Psoas muscle (tissue), 8 donors: ENCODE results near the gene AK9. TPM values are rescaled to one million over a fixed set of nuclear protein-coding genes. Genes with fewer than 3 reads are reported as not detected.

ENCODE experiments used
- ATAC-seq, 4 donors: fragments of 200-7000 bp; cut with Tn5 transposase; one replicate each; pipeline ENCODE4 v1.9.1; 2020; ENCODE audit warnings: moderate library complexity in 3 of 4, mild to moderate bottlenecking in 2 of 4
- DNase-seq, 2 donors: peaks; one replicate each; pipeline ENCODE4 v3.0.0-alpha.2; 2020
- H3K27ac ChIP-seq: fragments of 200-600 bp; one replicate; pipeline ENCODE4 v1.8.0; 2022
- H3K27me3 ChIP-seq, 3 donors: fragments of 200-600 bp in 1 of 3; one replicate each; pipeline versions ENCODE4 v1.6.1 to v1.8.0; 2013 to 2022; ENCODE audit warnings: low read length in 2 of 3, mild to moderate bottlenecking in 2 of 3, moderate library complexity in 1 of 3; ENCODE audit not compliant: insufficient read depth in 3 of 3
- H3K36me3 ChIP-seq, 2 donors: fragments of 200-600 bp in 1 of 2; one replicate each; pipeline versions ENCODE4 v1.6.1 to v1.8.0; 2013 to 2022; ENCODE audit warnings: low read depth in 1 of 2, mild to moderate bottlenecking in 1 of 2, moderate library complexity in 1 of 2; ENCODE audit not compliant: insufficient read depth in 1 of 2
- H3K4me1 ChIP-seq: fragments of 200-600 bp; one replicate; pipeline ENCODE4 v1.8.0; 2022
- H3K4me3 ChIP-seq: fragments of 200-600 bp; one replicate; pipeline ENCODE4 v1.8.0; 2022; ENCODE audit warnings: mild to moderate bottlenecking
- H3K9me3 ChIP-seq: fragments of 200-600 bp; one replicate; pipeline ENCODE4 v1.8.0; 2022
- WGBS, 3 donors: extraction: QIAGEN DNeasy Blood & Tissue Kit; methylation state at CpG; one replicate each; pipeline versions ENCODE4 v1.1.6 to v1.1.7; 2013; 5-methylcytosine and 5-hydroxymethylcytosine counted together
- intact Hi-C, 2 donors: fragments of 100-400 bp; cut with DNase I; formaldehyde crosslinking; loops; one replicate each; pipeline versions ENCODE4 v1.11.0 to v1.14.2; 2022
- polyA plus RNA-seq, 3 donors: library from polyadenylated mRNA; stranded (reverse); fragments of 200-250 nt; gene quantifications; one replicate each; pipeline ENCODE4 v1.2.3, GENCODE V29; 2013
- total RNA-seq, 4 donors: library from RNA; stranded (reverse); fragmentation: NEBNext Ultra II Directional in 2 of 4; extraction: Animal tissue kit (Norgen Biotek cat#: 25700) in 2 of 4; gene quantifications; one replicate each; pipeline versions ENCODE4 v1.2.1 to v1.2.4, GENCODE V29; 2021 to 2023
- TF ChIP-seq, protein P1 (sequence below): fragments of 200-600 bp; IDR thresholded peaks from one replicate; pipeline ENCODE4 v1.8.0; 2022; ENCODE audit warnings: antibody characterized with exemption
- donor health status: healthy with polysubstance abuse.
- donor health status: DM: no; HTN: no; CAD: no; lungs with moderate emphysema.
- donor health status: Bipolar disorder and iron deficiency.
- donor health status: healthy.
- donor health status: DM: yes; HTN: yes; CAD: no.
- donor health status: DM: no; HTN: no; CAD: no.
- donor health status: DM: no; HTN: no; CAD: no.
- donor health status: DM: yes; HTN: yes; CAD: no.

Gene AK9
- total and polyA plus RNA-seq, 7 donors: 2.0 to 7.4 (median 5.3) TPM

GRCh38 chr6:109720311-109720710 lies 29.3 kb upstream of the AK9 start:
- H3K4me1 ChIP-seq: no peaks in the 10 kb centered on the region
- H3K36me3 ChIP-seq: peaks cover 5 to 33% of the 10 kb centered on the region in 2 donors
- DNase-seq: no peak

DNA sequence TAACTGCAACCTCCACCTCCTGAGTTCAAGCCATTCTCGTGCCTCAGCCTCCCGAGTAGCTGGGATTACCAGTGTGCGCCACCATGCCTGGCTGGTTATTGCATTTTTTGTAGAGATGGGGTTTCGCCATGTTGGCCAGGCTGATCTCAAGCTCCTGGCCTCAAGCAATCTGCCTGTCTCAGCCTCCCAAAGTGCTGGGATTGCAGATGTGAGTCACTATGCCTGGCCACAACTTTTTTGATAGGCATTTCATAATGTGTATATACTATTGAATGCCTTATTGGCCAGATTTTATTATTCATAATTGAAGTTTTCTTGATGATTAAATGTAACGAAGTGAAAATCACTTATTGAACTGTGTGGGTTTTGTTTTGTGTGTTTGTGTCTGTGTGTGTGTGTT lies 28.0 kb upstream of the AK9 start:
- peaks cover 5 to 36% of the 10 kb centered on the region in 2 donors for H3K36me3 ChIP-seq
- H3K9me3 ChIP-seq: no peaks in the 10 kb centered on the region
- H3K27ac ChIP-seq: no peak overlapping the region
- TF ChIP-seq, protein P1, sequence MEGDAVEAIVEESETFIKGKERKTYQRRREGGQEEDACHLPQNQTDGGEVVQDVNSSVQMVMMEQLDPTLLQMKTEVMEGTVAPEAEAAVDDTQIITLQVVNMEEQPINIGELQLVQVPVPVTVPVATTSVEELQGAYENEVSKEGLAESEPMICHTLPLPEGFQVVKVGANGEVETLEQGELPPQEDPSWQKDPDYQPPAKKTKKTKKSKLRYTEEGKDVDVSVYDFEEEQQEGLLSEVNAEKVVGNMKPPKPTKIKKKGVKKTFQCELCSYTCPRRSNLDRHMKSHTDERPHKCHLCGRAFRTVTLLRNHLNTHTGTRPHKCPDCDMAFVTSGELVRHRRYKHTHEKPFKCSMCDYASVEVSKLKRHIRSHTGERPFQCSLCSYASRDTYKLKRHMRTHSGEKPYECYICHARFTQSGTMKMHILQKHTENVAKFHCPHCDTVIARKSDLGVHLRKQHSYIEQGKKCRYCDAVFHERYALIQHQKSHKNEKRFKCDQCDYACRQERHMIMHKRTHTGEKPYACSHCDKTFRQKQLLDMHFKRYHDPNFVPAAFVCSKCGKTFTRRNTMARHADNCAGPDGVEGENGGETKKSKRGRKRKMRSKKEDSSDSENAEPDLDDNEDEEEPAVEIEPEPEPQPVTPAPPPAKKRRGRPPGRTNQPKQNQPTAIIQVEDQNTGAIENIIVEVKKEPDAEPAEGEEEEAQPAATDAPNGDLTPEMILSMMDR: no peak
- intact Hi-C loops: no loop called here
- no peak for DNase-seq
- no peaks in the 10 kb centered on the region for H3K27me3 ChIP-seq
- no peak for ATAC-seq
- WGBS, 3 donors: 96 to 100% (median 98%) methylated on average over 5 of the region's 5 CpGs
- H3K4me3 ChIP-seq: no peak overlapping the region
- H3K4me1 ChIP-seq: no peaks in the 10 kb centered on the region

More at GRCh38 chr6:109720311-109720710, 29.3 kb upstream of the AK9 start:
- no peaks in the 10 kb centered on the region for H3K9me3 ChIP-seq
- TF ChIP-seq, protein P1: no peak
- no peak overlapping the region for H3K27ac ChIP-seq
- 42 to 65% (median 50%) methylated on average over 3 of the region's 3 CpGs for WGBS, 3 donors
- intact Hi-C loops: no loop called here
- H3K4me3 ChIP-seq: no peak overlapping the region
- no peaks in the 10 kb centered on the region for H3K27me3 ChIP-seq
- no peak for ATAC-seq

- ATAC-seq (no peak), DNase-seq (no peak)
- H3K4me3 ChIP-seq: no peak overlapping the region
- no peaks in the 10 kb centered on the region for H3K4me1 ChIP-seq
- TF ChIP-seq, protein P1: no peak
- no peaks in the 10 kb centered on the region for H3K27me3 ChIP-seq
- H3K9me3 ChIP-seq: no peaks in the 10 kb centered on the region
- intact Hi-C loops: no loop called here
- H3K27ac ChIP-seq: no peak overlapping the region
- peaks cover 5 to 32% of the 10 kb centered on the region in 2 donors for H3K36me3 ChIP-seq
- WGBS, 3 donors: 58 to 92% (median 77%) methylated on average over 2 of the region's 2 CpGs
Observed at GRCh38 chr6:109717971-109718370, 27.0 kb upstream of the AK9 start.

DNA sequence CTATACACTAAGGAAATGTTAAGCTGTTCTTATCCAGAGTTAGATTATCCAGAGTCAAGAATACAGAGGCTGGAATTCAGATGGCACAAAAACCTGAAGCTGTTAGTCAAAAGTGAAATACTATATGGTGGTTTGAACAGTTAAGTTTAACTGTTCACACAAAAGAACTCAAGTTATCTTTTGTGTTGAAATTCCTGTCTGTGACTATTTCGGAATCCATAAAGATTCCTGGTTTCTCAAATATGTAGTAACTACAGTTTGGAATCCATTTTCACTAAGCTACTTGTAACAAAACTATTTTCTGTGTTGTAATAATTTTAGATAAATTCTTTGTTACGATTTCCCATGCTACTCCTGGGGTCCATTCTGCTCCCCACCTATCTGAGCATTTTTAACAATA lies 24.6 kb upstream of the AK9 start:
- Histone ChIP-seq H3K27me3 (no peaks in the 10 kb centered on the region), H3K9me3 (no peaks in the 10 kb centered on the region), H3K36me3 (peaks cover 3 to 32% of the 10 kb centered on the region in 2 donors), H3K27ac (no peak overlapping the region), H3K4me3 (no peak overlapping the region), H3K4me1 (no peaks in the 10 kb centered on the region)
- no peak for ATAC-seq
- DNase-seq: no peak
- TF ChIP-seq, protein P1: no peak
- intact Hi-C loops: no loop called here
- 90 to 98% (median 96%) methylated on average over 2 of the region's 2 CpGs for WGBS, 3 donors

GRCh38 chr6:109714611-109715010 lies 23.6 kb upstream of the AK9 start:
- Histone ChIP-seq H3K4me3 (no peak overlapping the region), H3K4me1 (no peaks in the 10 kb centered on the region), H3K9me3 (no peaks in the 10 kb centered on the region), H3K27me3 (no peaks in the 10 kb centered on the region), H3K27ac (no peak overlapping the region), H3K36me3 (peaks cover 0 to 32% of the 10 kb centered on the region in 2 donors)
- ATAC-seq (no peak), DNase-seq (no peak)
- intact Hi-C loops: no loop called here
- WGBS, 3 donors: 91 to 95% (median 93%) methylated on average over 1 of the region's 1 CpG
- TF ChIP-seq, protein P1: no peak
